OCI-LY3 (cell line): ENCODE measurements around the gene SPATC1L.

Source experiments
- EZH2phosphoT487 ChIP-seq: fragments of 200-600 bp; shearing (Covaris generic); IDR thresholded peaks from 2 replicates; pipeline ENCODE4 v1.6.1; 2018; ENCODE audit warnings: antibody characterized with exemption, mixed run types, low read depth
- TF ChIP-seq, protein P1 (sequence below): fragments of 200-600, 300-600 bp; sonication (generic); IDR thresholded peaks from 2 replicates; pipeline ENCODE4 v1.5.1; 2014; ENCODE audit warnings: antibody characterized with exemption, low read length, low read depth

DNA sequence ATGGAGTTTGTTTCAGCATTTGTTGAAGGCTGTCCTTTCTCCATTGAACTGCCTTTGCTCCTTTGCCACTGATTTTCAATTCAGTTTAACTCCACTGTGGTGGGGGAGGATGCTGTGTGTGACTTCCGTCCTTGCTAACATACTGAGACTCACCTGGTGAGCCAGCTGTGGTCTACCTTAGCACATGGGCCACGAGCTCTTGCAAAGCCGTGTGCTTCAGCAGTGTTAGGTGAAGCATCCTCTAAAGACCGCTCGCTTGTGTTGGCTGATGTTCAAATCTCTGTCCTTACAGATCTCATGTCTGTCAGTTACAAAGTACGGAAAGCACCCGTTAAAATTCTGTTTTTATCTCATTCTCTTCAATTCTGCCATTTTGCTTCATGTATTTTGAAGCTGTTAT lies 3.6 kb upstream of the SPATC1L start:
- TF ChIP-seq, protein P1, sequence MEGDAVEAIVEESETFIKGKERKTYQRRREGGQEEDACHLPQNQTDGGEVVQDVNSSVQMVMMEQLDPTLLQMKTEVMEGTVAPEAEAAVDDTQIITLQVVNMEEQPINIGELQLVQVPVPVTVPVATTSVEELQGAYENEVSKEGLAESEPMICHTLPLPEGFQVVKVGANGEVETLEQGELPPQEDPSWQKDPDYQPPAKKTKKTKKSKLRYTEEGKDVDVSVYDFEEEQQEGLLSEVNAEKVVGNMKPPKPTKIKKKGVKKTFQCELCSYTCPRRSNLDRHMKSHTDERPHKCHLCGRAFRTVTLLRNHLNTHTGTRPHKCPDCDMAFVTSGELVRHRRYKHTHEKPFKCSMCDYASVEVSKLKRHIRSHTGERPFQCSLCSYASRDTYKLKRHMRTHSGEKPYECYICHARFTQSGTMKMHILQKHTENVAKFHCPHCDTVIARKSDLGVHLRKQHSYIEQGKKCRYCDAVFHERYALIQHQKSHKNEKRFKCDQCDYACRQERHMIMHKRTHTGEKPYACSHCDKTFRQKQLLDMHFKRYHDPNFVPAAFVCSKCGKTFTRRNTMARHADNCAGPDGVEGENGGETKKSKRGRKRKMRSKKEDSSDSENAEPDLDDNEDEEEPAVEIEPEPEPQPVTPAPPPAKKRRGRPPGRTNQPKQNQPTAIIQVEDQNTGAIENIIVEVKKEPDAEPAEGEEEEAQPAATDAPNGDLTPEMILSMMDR, result no peak
- no peak for TF ChIP-seq EZH2phosphoT487
